Activated CD8-positive, alpha-beta memory T cell treated with anti-CD3 and anti-CD28 coated beads for 24 hours (primary cell): ENCODE data around the gene KCNJ16.

Experiments
- DNase-seq: peaks from one replicate; pipeline ENCODE4 v3.0.0-alpha.2; 2020

Gene KCNJ16

GRCh38 chr17:70070305-70071027 is 4.6 kb upstream of the KCNJ16 start:
- DNase-seq: no peak

- DNase-seq: no peak
Measured at GRCh38 chr17:70071127-70071526, 3.9 kb upstream of the KCNJ16 start.

DNA sequence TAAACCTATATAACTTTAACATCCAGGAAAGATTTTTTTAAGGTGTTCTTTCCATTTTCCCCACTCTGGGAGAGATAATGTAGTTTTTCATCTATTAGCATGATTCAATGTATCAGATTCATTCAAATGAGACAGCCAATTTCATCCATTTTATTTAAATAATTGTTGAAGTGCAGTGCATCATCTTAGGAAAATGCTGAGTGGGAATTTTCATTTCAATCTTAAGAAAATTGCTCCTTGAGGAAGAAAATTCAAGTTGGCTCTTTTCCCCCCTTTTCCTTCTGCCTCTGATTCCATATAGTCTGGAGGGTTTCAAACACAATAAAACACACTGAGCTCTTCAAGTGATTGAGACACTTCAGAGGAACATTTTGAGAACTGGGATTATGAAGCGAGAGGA is 3.4 kb upstream of the KCNJ16 start:
- no peak for DNase-seq

DNA sequence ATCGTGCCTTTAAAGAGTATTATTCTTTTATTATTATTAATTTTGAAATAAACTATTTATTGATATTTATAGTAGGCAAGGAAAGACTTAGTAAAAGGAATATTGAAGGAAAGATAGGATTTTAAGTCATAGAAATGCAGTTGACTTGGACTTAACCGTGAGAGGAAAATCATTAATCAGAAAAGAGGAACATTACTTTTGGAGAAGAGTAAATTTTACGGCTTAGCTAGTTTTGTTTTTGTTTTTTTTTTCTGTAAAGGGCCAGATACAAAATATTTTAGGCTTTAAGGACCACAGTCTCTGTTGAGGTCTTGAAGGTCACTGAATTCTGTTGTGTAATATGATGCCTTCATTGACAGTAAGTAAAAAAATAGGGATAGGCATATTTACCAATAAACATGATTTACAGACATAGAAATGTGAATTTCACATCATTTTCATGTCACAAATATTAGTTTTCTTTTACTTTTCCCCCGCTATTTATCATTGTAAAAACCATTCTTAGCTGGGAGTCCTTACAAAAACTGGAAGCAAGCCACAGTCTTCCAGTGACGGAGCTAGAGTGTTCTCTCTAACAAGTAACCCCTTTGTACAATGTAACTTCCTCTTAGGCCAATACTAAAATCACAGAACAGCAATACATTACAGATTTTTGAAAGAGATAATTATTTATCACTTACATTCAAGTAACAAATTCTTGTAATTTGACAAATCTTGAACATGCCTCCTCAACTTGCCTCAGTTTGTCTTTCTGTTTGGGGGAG is 2.3 kb upstream of the KCNJ16 start:
- DNase-seq: no peak

DNA sequence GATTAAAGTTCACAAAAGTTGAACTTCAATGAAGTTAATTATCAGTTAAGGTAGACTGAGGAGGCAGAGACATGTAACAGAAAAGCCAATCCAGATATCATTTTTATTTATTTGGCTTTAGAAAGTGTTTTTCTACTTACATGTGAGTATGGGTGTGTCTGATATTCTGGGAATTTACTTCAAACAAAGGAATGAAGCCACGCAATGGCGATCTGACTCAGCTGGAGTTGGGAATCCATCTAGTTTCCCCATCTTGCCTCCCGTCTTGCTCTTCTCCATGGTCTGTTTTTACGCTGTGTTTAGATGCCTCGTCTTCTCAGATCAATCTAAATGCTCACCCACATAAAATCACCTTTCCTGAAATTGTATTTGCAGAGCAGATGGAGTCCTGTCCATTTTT is 1.7 kb upstream of the KCNJ16 start:
- DNase-seq: no peak

- DNase-seq: no peak
Measured at GRCh38 chr17:70073799-70074198, 1.2 kb upstream of the KCNJ16 start.

- DNase-seq: no peak
Measured at GRCh38 chr17:70074236-70074830, 692 bp upstream of the KCNJ16 start.

DNA sequence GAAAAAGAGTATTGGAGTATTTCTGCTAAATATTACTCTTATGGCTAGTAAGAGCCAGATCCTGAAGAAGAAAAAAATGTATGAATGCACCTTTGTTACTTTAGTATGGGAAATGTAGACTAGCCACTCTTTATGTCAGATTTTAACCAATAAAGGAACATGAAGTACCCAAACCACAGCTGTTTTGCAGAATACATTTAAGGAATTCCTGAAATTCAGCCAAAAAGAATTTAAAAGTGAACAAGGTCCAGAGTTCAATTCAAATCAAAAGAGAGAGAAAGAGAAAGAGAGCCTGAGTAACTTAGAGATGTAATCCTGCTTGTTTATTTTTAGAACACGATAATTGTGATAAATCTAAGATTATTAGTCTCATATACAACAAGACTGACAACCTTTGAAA is 1.2 kb downstream of the KCNJ16 start:
- DNase-seq: no peak

- DNase-seq: no peak
Measured at GRCh38 chr17:70076831-70077230, 1.8 kb downstream of the KCNJ16 start.

DNA sequence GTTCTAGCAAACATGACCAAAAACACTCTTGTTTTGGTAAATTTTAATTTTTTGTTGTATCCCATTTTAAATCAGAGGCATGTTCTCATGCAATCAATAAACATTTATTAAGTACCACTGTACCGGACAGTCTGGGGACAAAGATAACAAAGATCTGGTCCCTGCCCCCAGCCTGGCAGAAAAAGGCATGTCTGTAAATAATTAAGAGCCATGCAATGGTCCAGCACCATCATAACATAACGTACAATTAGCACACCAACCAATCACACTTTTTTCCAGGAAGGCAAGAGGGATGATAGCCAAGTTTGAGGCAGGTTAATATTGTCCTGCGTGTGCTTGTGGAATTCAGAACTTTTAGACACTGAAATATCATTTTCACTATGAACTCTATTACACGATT is 3.5 kb downstream of the KCNJ16 start:
- DNase-seq: no peak

DNA sequence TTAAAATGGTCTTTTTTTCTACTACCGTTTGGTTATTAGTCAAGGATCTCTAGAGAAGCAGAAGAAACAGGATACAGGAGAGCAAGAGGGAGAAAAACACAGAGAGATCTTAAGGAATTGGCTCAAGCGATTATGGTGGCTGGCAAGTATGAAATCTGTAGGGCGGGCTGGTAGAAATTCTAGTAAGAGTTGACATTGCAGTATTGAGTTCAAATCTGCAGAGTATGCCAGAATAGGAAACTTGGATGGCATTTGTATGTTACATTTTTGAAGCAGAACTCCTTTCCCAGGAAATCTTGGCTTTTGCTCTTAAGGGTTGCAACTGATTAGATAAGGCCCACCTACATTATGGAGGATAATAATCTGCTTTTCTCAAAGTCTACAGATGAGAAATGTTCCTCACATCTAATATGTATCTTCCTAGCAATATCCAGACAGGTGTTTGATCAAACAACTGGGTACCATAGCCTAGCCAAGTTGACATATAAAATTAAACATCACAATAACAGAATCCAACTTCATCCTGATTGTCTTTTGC is 4.0 kb downstream of the KCNJ16 start:
- no peak for DNase-seq

- DNase-seq: no peak
Measured at GRCh38 chr17:70080541-70081347, 5.7 kb downstream of the KCNJ16 start.

GRCh38 chr17:70081885-70082284 is 6.9 kb downstream of the KCNJ16 start:
- DNase-seq: no peak

- DNase-seq: no peak
Measured at GRCh38 chr17:70084476-70084875, 9.5 kb downstream of the KCNJ16 start.

DNA sequence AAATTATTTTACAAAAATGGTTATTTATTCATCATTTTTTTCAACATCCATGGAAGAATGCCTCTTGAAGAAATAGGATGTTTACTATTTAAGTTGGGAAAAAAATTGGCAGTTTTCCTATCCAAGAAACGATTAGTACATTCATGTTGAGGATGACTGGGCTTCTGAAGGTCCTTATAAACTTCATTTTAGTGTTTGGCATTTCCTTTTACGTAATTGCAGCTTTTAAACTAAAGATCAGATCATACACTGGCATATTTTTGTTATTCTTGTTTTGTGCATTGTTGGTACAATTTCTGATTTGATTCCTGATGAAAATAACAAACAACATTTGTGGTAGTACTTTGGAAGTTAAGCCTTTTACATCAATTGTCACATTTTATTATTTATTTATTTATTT is 11.5 kb downstream of the KCNJ16 start:
- no peak for DNase-seq

DNA sequence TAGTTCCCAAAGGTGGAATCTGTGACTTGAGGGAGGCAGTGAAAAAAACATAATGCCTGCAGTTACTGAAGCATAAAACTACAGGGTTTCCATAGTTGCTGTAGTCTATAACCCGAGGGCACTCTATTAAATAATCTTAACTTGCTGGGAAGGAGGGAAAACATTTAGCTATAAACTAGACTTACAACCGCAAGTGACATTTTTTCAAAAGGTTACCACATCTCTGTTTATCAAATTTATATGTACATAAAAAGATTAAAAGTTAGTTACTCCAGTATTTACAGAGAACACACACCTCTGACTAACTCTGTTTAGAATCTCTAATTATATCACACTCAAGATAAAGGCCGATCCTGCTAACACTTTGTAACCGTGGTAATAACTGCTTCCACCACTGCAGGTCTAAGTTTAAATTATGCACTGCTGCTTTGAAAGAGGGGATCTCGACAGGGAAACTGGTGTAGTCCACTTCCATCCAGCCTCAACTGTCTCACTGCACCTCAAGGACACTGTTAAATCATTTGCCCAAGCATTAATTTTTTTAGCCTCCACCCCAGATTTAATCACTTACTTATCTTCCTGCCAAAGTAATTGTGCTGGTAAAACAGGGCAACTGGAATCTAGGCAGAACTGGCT is 14.6 kb downstream of the KCNJ16 start:
- no peak for DNase-seq

GRCh38 chr17:70091005-70091568 is 16.1 kb downstream of the KCNJ16 start:
- no peak for DNase-seq

DNA sequence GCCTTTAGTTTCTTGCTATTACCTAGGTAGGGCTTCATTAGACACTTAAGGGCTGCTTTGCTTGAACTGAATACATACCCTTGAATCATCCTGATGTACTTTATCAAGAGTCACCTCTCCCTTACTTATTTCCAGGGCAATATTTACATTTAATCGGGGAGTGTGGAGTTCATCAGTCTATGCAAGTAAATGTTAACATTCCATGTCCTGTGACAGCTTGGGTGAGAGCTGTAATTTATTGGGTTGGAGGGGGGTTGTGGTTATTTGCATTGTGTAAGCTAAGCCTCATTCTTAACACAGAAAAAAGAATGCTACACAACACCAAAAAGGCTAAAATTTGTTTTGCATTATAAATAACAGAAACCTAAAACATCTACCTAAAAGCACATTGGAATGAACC is 16.7 kb downstream of the KCNJ16 start:
- DNase-seq: no peak

DNA sequence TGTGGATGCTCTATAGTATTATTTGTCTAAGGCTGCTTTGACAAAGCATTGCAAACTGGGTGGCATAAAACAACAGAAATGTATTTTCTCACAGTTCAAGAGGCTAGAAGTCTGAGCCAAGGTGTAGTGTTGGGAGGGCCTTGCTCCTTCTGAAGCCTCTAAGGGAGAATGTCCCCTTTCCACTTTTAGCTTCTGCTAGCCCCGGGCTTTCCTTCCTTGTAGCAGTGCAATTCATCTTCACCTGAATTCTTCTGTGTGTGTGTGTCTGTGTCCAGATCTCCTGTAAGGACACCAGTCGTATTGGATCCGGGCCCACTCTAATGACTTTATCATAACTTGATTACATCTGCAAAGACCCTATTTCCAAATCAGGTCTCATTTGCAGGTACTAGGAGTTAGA is 18.1 kb downstream of the KCNJ16 start:
- DNase-seq: no peak

DNA sequence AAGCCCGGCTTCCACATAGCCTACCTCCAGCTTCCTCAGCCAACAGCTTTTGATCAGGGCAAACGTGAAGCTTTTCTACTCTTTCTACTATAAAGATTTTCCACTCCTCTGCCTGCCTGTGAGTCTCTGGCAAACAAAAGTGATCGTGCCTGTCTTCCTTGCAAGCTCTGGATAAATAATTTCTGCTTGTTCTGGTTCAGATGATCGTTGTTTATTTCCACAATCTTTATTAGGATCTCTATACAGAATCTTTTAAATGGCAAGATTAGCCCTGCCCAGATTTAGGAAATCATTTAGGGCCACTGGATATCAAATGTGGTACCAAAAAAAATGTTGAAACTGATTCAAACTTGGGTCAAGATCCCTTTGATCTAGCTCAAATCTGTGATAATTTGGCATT is 20.4 kb downstream of the KCNJ16 start:
- no peak for DNase-seq

GRCh38 chr17:70096861-70097260 is 21.8 kb downstream of the KCNJ16 start:
- no peak for DNase-seq

DNA sequence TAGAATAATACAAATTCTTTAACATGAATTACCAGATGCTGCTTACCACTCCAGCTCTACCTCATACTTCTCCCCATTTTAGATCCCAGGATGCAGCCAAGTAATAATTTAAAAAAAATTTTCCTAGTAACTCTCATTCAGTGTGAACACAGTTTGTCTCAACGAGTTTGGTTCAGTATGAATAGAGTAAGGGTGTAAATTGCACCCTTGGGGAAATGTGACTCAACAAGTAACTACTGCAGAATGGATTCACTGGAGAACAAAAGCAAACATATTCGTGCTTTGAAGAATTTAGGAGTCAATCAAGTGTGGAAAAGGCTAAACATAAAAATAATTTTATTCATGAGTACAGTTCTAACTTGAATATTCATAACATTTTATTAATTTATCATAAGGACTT is 23.0 kb downstream of the KCNJ16 start:
- no peak for DNase-seq
